Peyer's patch (tissue), 4 donors: ENCODE data around the gene PRR35. TPM values are rescaled to one million over a fixed set of nuclear protein-coding genes. Genes with fewer than 3 reads are reported as not detected.
A peak's percentile ranks its signal among the peaks of the same experiment; 100 is the strongest.

ENCODE experiments used
- DNase-seq, 3 donors: peaks; one replicate each; pipeline ENCODE4 v3.0.0-alpha.2; 2017 to 2019
- H3K27ac ChIP-seq, 4 donors: fragments of 200-600 bp; sonication (generic); one replicate each; pipeline ENCODE4 v1.5.1; 2016 to 2019
- H3K27me3 ChIP-seq, 2 donors: fragments of 200-600 bp; sonication (generic); one replicate each; pipeline ENCODE4 v1.5.1; 2019
- H3K36me3 ChIP-seq, 3 donors: fragments of 200-600 bp; sonication (generic); one replicate each; pipeline ENCODE4 v1.5.1; 2016 to 2019
- H3K4me1 ChIP-seq, 4 donors: fragments of 200-600 bp; sonication (generic); one replicate each; pipeline ENCODE4 v1.5.1; 2016 to 2019
- H3K4me3 ChIP-seq, 4 donors: fragments of 200-600 bp; sonication (generic); 1 replicate in 3 of 4; 2 replicates in 1 of 4; pipeline ENCODE4 v1.5.1; 2016 to 2019; ENCODE audit warnings: mild to moderate bottlenecking in 1 of 4
- H3K9me3 ChIP-seq, 4 donors: fragments of 200-600 bp; sonication (generic); one replicate each; pipeline ENCODE4 v1.5.1; 2016 to 2019; ENCODE audit warnings: mild to moderate bottlenecking in 1 of 4
- POLR2A ChIP-seq, 2 donors: fragments of 450-650 bp; IDR thresholded peaks; one replicate each; pipeline ENCODE4 v1.5.1; 2017; ENCODE audit warnings: antibody characterized with exemption in 2 of 2, mild to moderate bottlenecking in 2 of 2, moderate library complexity in 2 of 2
- total RNA-seq, 4 donors: library from RNA; depleted of rRNA; stranded (reverse); fragments of >200 nt; gene quantifications; one replicate each; pipeline ENCODE4 v1.1.0, GENCODE V29; 2016
- TF ChIP-seq, protein P1 (sequence below), 6 experiments: fragments of 450-650 bp in 4 of 6; fragments of 200-600 bp in 2 of 6; sonication (generic) in 1 of 6; IDR thresholded peaks; one replicate each; pipeline ENCODE4 v1.5.1; 2017 to 2019; ENCODE audit warnings: antibody characterized with exemption in 6 of 6, mild to moderate bottlenecking in 3 of 6, moderate library complexity in 1 of 6

PRR35 gene
- total RNA-seq, 4 donors from 2014 or later: not detected

DNA sequence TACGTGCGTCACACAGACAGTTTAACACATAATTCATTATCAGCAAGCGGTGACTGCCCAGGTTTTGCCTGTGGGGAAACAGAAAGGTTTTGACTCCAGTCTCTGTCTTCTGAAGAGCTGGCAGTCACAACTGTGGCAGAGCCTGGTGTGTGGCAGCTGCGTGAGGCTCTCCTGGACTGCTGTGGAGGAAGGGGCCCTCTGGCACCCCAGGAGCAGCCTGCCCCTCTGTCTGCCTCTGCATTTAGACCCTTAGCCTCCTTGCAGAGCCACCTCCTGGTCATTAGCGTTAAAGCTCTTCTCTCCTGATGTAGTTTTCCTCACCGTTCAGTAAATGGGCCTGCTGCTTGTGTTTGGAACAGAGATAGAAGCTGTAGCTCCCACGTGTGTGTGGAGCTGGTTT is 40.6 kb downstream of the PRR35 start:
- Histone ChIP-seq H3K27me3 (no peaks in the 10 kb centered on the region), H3K4me3 (no peak overlapping the region), H3K4me1 (no peaks in the 10 kb centered on the region), H3K27ac (no peak overlapping the region), H3K9me3 (no peaks in the 10 kb centered on the region), H3K36me3 (peaks cover 0 to 27% (median 0%) of the 10 kb centered on the region in 3 donors)
- TF ChIP-seq POLR2A (IDR thresholded peaks at IDR 0.05): no peak
- TF ChIP-seq, protein P1, sequence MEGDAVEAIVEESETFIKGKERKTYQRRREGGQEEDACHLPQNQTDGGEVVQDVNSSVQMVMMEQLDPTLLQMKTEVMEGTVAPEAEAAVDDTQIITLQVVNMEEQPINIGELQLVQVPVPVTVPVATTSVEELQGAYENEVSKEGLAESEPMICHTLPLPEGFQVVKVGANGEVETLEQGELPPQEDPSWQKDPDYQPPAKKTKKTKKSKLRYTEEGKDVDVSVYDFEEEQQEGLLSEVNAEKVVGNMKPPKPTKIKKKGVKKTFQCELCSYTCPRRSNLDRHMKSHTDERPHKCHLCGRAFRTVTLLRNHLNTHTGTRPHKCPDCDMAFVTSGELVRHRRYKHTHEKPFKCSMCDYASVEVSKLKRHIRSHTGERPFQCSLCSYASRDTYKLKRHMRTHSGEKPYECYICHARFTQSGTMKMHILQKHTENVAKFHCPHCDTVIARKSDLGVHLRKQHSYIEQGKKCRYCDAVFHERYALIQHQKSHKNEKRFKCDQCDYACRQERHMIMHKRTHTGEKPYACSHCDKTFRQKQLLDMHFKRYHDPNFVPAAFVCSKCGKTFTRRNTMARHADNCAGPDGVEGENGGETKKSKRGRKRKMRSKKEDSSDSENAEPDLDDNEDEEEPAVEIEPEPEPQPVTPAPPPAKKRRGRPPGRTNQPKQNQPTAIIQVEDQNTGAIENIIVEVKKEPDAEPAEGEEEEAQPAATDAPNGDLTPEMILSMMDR (IDR thresholded peaks at IDR 0.05): peak in 3 of 6 experiments; percentile 16 to 25 (median 18)
- DNase-seq: no peak

DNA sequence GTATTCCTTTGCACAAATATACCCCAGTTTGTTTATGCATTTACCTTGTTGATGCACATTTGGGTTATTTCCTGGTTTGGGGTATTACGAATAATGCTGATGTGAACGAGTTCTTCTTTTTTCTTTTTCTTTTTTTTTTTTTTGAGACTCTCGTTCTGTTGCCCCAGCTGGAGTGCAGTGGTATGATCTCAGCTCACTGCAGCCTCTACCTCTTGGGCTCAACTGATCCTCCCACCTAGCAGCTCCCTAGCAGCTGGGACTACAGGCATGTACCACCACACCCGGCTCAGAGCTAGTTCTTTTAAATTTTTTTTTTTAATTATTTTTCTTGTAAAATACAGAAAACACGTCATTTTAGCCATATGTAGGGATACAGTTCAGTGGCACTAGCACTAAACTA is 43.7 kb downstream of the PRR35 start:
- no peaks in the 10 kb centered on the region for H3K27me3 ChIP-seq
- no peak for DNase-seq
- H3K36me3 ChIP-seq: peaks cover 0 to 11% (median 0%) of the 10 kb centered on the region in 3 donors
- TF ChIP-seq POLR2A (IDR thresholded peaks at IDR 0.05): no peak
- TF ChIP-seq, protein P1 (IDR thresholded peaks at IDR 0.05): no peak
- H3K27ac ChIP-seq: no peak overlapping the region
- no peaks in the 10 kb centered on the region for H3K4me1 ChIP-seq
- H3K9me3 ChIP-seq: no peaks in the 10 kb centered on the region
- H3K4me3 ChIP-seq: no peak overlapping the region

DNA sequence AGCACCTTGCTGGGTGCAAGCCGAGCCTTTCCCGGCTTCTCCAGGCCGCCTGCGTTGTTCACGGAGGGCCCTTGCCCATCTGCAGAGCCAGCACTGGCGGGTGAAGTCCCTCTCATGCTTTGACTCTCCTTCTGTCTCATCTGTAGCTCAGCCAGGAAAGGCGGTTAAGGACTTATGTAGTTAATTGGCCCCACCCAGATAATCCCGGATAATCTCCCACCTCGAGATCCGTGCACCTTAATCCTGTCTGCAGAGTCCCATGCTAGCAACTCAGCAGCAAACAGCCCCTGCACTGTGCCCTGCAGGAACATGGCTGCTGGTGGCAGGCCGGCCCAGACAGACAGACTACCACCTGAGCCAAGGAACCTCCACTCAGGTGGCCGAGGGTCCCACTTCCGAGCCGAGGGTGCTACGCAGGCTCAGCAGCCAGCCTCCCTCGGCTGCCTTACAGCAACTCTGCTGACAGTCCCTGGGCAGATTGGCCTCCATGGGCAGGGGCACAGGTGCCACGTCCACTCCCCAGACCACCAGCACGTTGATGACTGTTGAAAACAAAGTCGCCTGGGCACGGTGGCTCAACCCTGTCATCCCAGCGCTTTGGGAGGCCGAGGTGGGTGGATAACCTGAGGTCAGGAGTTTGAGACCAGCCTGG is 46.6 kb downstream of the PRR35 start:
- no peak overlapping the region for H3K27ac ChIP-seq
- H3K4me3 ChIP-seq: no peak overlapping the region
- H3K36me3 ChIP-seq: no peaks in the 10 kb centered on the region
- no peaks in the 10 kb centered on the region for H3K27me3 ChIP-seq
- TF ChIP-seq, protein P1 (IDR thresholded peaks at IDR 0.05): no peak
- TF ChIP-seq POLR2A (IDR thresholded peaks at IDR 0.05): no peak
- no peaks in the 10 kb centered on the region for H3K9me3 ChIP-seq
- no peak for DNase-seq
- H3K4me1 ChIP-seq: peaks cover 0 to 11% (median 2%) of the 10 kb centered on the region in 4 donors

DNA sequence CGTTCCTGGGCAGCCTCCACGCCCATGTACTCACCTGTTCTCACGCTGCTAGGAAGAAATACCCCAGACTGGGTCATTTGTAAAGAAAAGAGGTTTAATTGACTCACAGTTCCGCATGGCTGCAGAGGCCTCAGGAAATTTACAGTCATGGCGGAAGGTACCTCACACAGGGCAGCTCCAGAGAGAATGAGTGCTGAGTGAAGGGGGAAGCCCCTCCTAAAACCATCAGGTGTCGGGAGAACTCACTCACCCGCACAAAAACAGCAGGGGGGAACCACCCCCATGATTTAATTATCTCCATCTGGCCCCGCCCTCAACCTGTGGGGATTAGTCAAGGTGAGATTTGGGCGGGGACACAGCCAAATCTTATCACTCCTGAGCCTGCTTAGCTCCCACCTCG is 47.8 kb downstream of the PRR35 start:
- Histone ChIP-seq H3K4me1 (peaks cover 0 to 11% (median 2%) of the 10 kb centered on the region in 4 donors), H3K9me3 (no peaks in the 10 kb centered on the region), H3K27ac (no peak overlapping the region), H3K4me3 (no peak overlapping the region), H3K27me3 (no peaks in the 10 kb centered on the region), H3K36me3 (no peaks in the 10 kb centered on the region)
- no peak for DNase-seq
- no peak for TF ChIP-seq POLR2A (IDR thresholded peaks at IDR 0.05)
- TF ChIP-seq, protein P1 (IDR thresholded peaks at IDR 0.05): no peak

DNA sequence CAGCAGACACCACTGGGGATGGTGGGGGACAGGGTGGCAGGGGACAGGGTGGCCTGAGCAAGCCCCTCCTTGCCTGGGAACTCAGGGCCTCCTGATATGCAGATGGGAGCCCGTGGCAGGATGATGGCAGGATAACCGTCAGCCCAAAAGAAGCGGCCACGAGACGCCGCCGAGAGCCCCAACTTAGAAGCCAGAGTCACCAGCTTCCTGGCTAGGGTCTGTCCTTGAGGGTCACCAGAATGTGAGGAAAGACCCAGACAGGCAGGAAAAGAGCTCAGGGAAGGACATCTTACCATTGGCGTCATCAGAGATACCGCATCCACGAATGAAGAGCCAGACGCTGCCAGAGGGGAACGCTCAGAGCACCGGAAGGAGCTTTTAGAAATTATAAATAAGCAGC is 49.1 kb downstream of the PRR35 start:
- Histone ChIP-seq H3K9me3 (no peaks in the 10 kb centered on the region), H3K27me3 (no peaks in the 10 kb centered on the region), H3K27ac (no peak overlapping the region), H3K4me3 (no peak overlapping the region), H3K4me1 (peaks cover 0 to 11% (median 2%) of the 10 kb centered on the region in 4 donors), H3K36me3 (no peaks in the 10 kb centered on the region)
- DNase-seq: no peak
- no peak for TF ChIP-seq POLR2A (IDR thresholded peaks at IDR 0.05)
- TF ChIP-seq, protein P1 (IDR thresholded peaks at IDR 0.05): no peak
